Motor neuron (in vitro differentiated cells): ENCODE measurements around the gene ITGA2. TPM values are rescaled to one million over a fixed set of nuclear protein-coding genes. Genes with fewer than 3 reads are reported as not detected.

ENCODE experiments used
- ATAC-seq, 8 experiments: fragments of 200-7000 bp; cut with Tn5 transposase; replicated peaks in 6 of 8; 2 replicates each; pipeline ENCODE4 v1.8.0; 2021; ENCODE audit warnings: mild to moderate bottlenecking in 8 of 8, moderate library complexity in 8 of 8
- H3K27ac ChIP-seq, 2 donors: fragments of 250-450 bp; sonication (Bioruptor Pico); 2 replicates each; pipeline ENCODE4 v1.9.0; 2021; ENCODE audit warnings: antibody characterized with exemption in 2 of 2, mild to moderate bottlenecking in 2 of 2, moderate library complexity in 1 of 2
- H3K4me1 ChIP-seq, 2 donors: fragments of 250-450 bp; sonication (Bioruptor Pico); replicated peaks in 1 of 2; 2 replicates each; pipeline ENCODE4 v1.6.1; 2021; ENCODE audit warnings: antibody characterized with exemption in 2 of 2, mild to moderate bottlenecking in 2 of 2, moderate library complexity in 1 of 2
- H3K4me3 ChIP-seq, 5 donors: fragments of 250-450 bp; sonication (Bioruptor Pico); 2 replicates each; pipeline ENCODE4 v1.9.0; 2021; ENCODE audit warnings: antibody characterized with exemption in 5 of 5, mild to moderate bottlenecking in 5 of 5, moderate library complexity in 4 of 5
- WGBS, 10 experiments: fragments of 450-650 bp; shearing (Covaris generic); methylation state at CpG; one replicate each; pipeline ENCODE4 v1.0.0; 2022; 5-methylcytosine and 5-hydroxymethylcytosine counted together
- in situ Hi-C, 9 experiments: fragments of 400-800 bp; cut with MboI; loops; one replicate each; pipeline ENCODE4 v1.15.0; 2021; ENCODE audit warnings: low sequenced_read_pairs in 9 of 9, low pct_unique_long_range_greater_than_20kb in 2 of 9; ENCODE audit not compliant: unreplicated experiment in 9 of 9
- total RNA-seq, 8 experiments: library from RNA; unstranded; fragments of 300-600 nt; gene quantifications; 2 replicates each; pipeline versions ENCODE4 v1.2.3 to v1.2.4, GENCODE V29; 2022

The ITGA2 gene
- total RNA-seq, 8 experiments from 2014 or later = 0.65 to 3.1 (median 1.1) TPM

- in situ Hi-C loops = no loop called here
- no peak overlapping the region for H3K27ac ChIP-seq
- WGBS, 10 experiments = 70 to 90% (median 83%) methylated on average over 1 to 2 of the region's 3 CpGs; no CpG with 5 or more reads in 4 of the 10 experiments
- no peaks in the 10 kb centered on the region for H3K4me1 ChIP-seq
- H3K4me3 ChIP-seq = no peak overlapping the region
- no peak for ATAC-seq
Measured at GRCh38 chr5:53126521-53126920, 137.4 kb downstream of the ITGA2 start.

DNA sequence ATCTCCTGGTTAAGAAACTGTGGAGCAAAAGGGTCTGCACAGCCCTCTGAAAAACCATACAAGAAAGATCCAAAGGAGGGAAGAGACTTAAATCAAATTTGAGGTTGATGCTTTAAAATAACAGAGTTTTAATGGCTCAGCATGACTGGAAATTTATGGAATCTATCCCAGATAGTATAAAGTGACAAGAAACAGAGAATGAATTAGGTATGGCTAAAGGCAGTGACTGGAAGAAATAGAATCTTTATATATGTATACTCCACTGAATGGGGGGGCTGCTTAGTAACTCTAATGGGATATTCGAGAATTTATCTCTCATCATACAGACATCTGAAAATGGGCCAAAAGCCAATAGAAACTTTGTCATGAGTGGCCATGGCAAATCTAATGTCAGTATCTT is 138.0 kb downstream of the ITGA2 start:
- Histone ChIP-seq H3K4me1 (no peaks in the 10 kb centered on the region), H3K4me3 (no peak overlapping the region), H3K27ac (no peak overlapping the region)
- in situ Hi-C loops = no loop called here
- 60 to 86% (median 67%) methylated on average over 1 of the region's 1 CpG; no CpG with 5 or more reads in 7 of the 10 experiments for WGBS, 10 experiments
- ATAC-seq = no peak

DNA sequence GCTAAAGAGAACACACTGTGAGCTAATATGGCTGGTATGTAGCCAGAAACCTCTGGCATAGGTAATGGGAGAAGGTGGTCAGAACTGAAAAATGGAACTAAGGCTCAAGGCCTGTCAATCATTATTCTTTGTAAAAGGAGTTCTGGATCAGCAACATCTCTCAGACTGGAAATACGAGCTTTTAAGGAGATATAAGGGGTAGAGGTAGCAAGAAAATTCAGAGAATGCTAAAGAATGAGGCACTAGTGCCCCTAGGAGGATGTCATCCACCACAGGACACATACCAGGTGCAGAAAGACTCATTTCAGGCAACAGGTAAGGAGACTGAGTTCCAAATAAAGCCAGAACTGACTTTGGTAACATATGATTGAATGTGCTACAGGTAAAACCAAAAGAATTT is 139.3 kb downstream of the ITGA2 start:
- Histone ChIP-seq H3K27ac (no peak overlapping the region), H3K4me1 (no peaks in the 10 kb centered on the region), H3K4me3 (no peak overlapping the region)
- 50 to 100% (median 78%) methylated on average over 1 of the region's 1 CpG; no CpG with 5 or more reads in 2 of the 10 experiments for WGBS, 10 experiments
- ATAC-seq = no peak
- in situ Hi-C loops = no loop called here

DNA sequence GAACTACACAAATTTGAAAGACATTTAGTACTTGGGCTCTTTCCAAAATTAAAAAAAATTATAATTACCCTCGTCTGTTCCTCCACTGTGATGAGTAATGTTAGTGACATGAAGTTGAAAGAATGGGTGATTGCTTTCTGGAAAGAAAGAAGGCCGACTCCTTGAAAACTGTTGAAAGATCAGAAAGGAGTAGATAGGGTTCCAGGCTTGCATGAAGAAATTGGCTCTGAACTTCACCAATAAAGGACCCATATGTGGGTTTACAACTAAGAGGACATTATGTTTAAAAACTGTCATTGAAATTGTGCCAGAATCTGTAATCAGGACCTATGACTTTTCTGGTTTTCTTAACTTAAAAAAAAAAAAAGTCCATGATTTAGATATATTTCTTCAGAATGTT is 141.1 kb downstream of the ITGA2 start:
- H3K4me1 ChIP-seq = no peaks in the 10 kb centered on the region
- in situ Hi-C loops = no loop called here
- 8 to 89% (median 67%) methylated on average over 1 to 2 of the region's 2 CpGs; no CpG with 5 or more reads in 1 of the 10 experiments for WGBS, 10 experiments
- no peak overlapping the region for H3K4me3 ChIP-seq
- peak in 1 of 8 experiments; percentile 23 for ATAC-seq
- no peak overlapping the region for H3K27ac ChIP-seq

GRCh38 chr5:53133020-53133419 is 143.9 kb downstream of the ITGA2 start:
- in situ Hi-C loops = no loop called here
- no peak overlapping the region for H3K4me3 ChIP-seq
- 60 to 100% (median 100%) methylated on average over 1 of the region's 1 CpG; no CpG with 5 or more reads in 1 of the 10 experiments for WGBS, 10 experiments
- ATAC-seq = no peak
- H3K27ac ChIP-seq = no peak overlapping the region
- H3K4me1 ChIP-seq = no peaks in the 10 kb centered on the region

Other genes with a start within 250 kb of the ITGA2 start
- gene ITGA1, start 201.4 kb upstream of the ITGA2 start, total RNA-seq = 100 to 1,000 TPM in 2 of 8 experiments, 10 to 100 TPM in 2, 1 to 10 TPM in 1, under 1 TPM in 3; 0.11 to 164 (median 20.6) TPM
- 10 to 100 TPM in 6 of 8 experiments, 1 to 10 TPM in 2; 8.5 to 42.3 (median 15.8) TPM for gene PELO, start 201.4 kb upstream of the ITGA2 start, total RNA-seq
- 10 to 100 TPM; 20.2 to 46.3 (median 28.9) TPM for gene MOCS2, start 120.4 kb downstream of the ITGA2 start, total RNA-seq